ENCODE data around the gene SGK1.

SGK1 gene

GRCh38 chr6:134175532-134176263 lies 142.2 kb downstream of the SGK1 start:
- peaks cover 0 to 28% of the 10 kb centered on the region in 2 experiments; a peak in 1 of 3 replicates for H3K36me3 ChIP-seq (ENCODE audit: control insufficient read depth in 2 of 2, insufficient read depth in 1 of 2, low read length in 2 of 2)
- ChIA-PET POLR2A (no interaction called here), CTCF (interaction anchor here (0.6 to 1.1 kb wide), 4 partner anchors 262 to 707 kb away, joined by 3 to 5 read pairs (median 4); no protein-coding TSS in a partner anchor)
- peak overlapping the region; percentile 85 for H3K27ac ChIP-seq (ENCODE audit: extremely low read depth, low read depth, low read length)
- no peaks in the 10 kb centered on the region for H3K4me1 ChIP-seq (ENCODE audit: control insufficient read depth, insufficient read depth, low read length)
- no peaks in the 10 kb centered on the region for H3K9me3 ChIP-seq (ENCODE audit: control insufficient read depth, insufficient read depth, low read depth, low read length)
- peak overlapping the region; percentile 73 for H3K4me3 ChIP-seq (ENCODE audit: low read depth, low read length)
- no peak for TF ChIP-seq EGR2 (tag by site-specific recombination; IDR thresholded peaks at IDR 0.05; ENCODE audit: low read depth)
- no peak for TF ChIP-seq ZSCAN5A (tag by site-specific recombination; IDR thresholded peaks at IDR 0.05)
- TF ChIP-seq ZBTB17 (tag by site-specific recombination; IDR thresholded peaks at IDR 0.05) = peak; percentile 22; the same call in 1 of the 2 replicates
- TF ChIP-seq ZFP37 (tag by site-specific recombination; IDR thresholded peaks at IDR 0.05) = no peak
- no peak for TF ChIP-seq ZNF157 (tag by site-specific recombination; IDR thresholded peaks at IDR 0.05)
- peak; percentile 61; the same call in 1 of the 2 replicates for TF ChIP-seq IKZF3 (tag by site-specific recombination; IDR thresholded peaks at IDR 0.05)
- peak; percentile 12; the same call in 1 of the 2 replicates for TF ChIP-seq PATZ1 (tag by site-specific recombination; IDR thresholded peaks at IDR 0.05)
- TF ChIP-seq TCF7L2 (IDR thresholded peaks at IDR 0.05; ENCODE audit: borderline replicate concordance, low read depth, low read length) = 0 out of 2 replicates have a peak, but pooled peaks have one; percentile 7
- peak; percentile 82 for TF ChIP-seq ZIC2 (tag by site-specific recombination; IDR thresholded peaks at IDR 0.05)
- TF ChIP-seq ZNF132 (tag by site-specific recombination; IDR thresholded peaks at IDR 0.05; ENCODE audit: borderline replicate concordance) = no peak
- peak; percentile 51; the same call in 1 of the 2 replicates for TF ChIP-seq ZBTB11 (tag by site-specific recombination; conservative IDR thresholded peaks at IDR 0.05; ENCODE audit: low read depth)
- peak; percentile 91 for TF ChIP-seq ZBTB26 (tag by site-specific recombination; optimal IDR thresholded peaks at IDR 0.05)
- TF ChIP-seq ZNF785 (tag by site-specific recombination; IDR thresholded peaks at IDR 0.05) = no peak
- TF ChIP-seq ZNF366 (tag by site-specific recombination; conservative IDR thresholded peaks at IDR 0.05) = 0 out of 2 replicates have a peak, but pooled peaks have one; percentile 39
- TF ChIP-seq ZNF530 (tag by site-specific recombination; IDR thresholded peaks at IDR 0.05; ENCODE audit: low read depth) = no peak
- 0 out of 2 replicates have a peak, but pooled peaks have one; percentile 10 for TF ChIP-seq ZNF341 (tag by site-specific recombination; IDR thresholded peaks at IDR 0.05; ENCODE audit: low read depth)
- no peak for TF ChIP-seq ZNF19 (tag by site-specific recombination; IDR thresholded peaks at IDR 0.05; ENCODE audit: low read depth)
- peak; percentile 77 for TF ChIP-seq ZNF335 (tag by site-specific recombination; conservative IDR thresholded peaks at IDR 0.05)
- no peak for TF ChIP-seq ZNF404 (tag by site-specific recombination; IDR thresholded peaks at IDR 0.05)
- no peak for TF ChIP-seq ZNF114 (tag by site-specific recombination; IDR thresholded peaks at IDR 0.05)
- no peak for TF ChIP-seq ZNF426 (tag by site-specific recombination; IDR thresholded peaks at IDR 0.05)
- TF ChIP-seq ZNF266 (tag by site-specific recombination; IDR thresholded peaks at IDR 0.05; ENCODE audit: low read depth) = no peak
- peak; percentile 5; the same call in 1 of the 2 replicates for TF ChIP-seq ZNF777 (tag by site-specific recombination; IDR thresholded peaks at IDR 0.05; ENCODE audit: borderline replicate concordance)
- peak; percentile 5; the same call in 1 of the 2 replicates for TF ChIP-seq ZBTB20 (tag by site-specific recombination; IDR thresholded peaks at IDR 0.05)
- TF ChIP-seq ZNF398 (tag by site-specific recombination; IDR thresholded peaks at IDR 0.05) = 0 out of 2 replicates have a peak, but pooled peaks have one; percentile 39

Data from HEK293 (cell line).